OCI-M1 (cell line): ENCODE results near the gene ATP2C2.

Source experiments
- DNase-seq: peaks from one replicate; lab custom pipeline; 2025; lab: John Stamatoyannopoulos, UW

ATP2C2 gene

DNA sequence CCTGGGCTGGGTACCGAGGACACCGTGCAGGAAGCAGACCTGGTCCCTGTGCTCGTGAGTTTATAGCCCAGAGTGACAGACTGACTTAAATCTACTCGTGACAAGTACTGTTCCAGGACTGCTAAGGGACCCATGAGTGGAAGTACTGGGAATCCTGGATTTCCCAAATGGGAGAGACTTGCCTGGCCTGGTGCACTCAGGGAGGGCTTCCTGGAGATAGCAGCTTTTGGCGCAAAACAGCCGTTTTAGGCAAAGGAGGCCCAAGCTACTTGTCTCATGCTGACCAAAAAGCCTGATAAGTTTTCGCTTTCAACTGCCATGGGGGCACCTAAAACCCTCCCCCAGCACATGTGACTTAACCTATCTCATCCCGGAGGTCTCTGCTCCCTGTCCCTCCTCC, 51.4 kb downstream of the ATP2C2 start:
- DNase-seq: peak; percentile 12

DNA sequence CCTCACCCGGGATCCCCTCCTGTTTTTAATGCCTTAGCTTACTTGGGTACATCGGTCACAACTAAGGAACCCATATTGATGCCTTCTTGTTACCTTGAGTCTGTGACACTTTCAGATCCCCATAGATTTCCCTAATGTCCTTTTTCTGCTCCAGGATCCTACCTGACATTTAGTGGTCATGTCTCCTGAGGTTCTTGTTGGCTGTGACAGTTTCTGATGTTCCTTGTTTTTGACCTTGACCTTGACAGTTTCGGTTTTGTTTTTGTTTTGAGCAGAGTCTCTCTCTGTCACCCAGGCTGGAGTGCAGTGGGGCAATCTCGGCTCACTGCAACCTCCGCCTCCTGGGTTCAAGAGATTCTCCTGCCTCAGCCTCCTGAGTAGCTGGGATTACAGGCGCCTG, 52.2 kb downstream of the ATP2C2 start:
- peak; percentile 45 for DNase-seq

DNA sequence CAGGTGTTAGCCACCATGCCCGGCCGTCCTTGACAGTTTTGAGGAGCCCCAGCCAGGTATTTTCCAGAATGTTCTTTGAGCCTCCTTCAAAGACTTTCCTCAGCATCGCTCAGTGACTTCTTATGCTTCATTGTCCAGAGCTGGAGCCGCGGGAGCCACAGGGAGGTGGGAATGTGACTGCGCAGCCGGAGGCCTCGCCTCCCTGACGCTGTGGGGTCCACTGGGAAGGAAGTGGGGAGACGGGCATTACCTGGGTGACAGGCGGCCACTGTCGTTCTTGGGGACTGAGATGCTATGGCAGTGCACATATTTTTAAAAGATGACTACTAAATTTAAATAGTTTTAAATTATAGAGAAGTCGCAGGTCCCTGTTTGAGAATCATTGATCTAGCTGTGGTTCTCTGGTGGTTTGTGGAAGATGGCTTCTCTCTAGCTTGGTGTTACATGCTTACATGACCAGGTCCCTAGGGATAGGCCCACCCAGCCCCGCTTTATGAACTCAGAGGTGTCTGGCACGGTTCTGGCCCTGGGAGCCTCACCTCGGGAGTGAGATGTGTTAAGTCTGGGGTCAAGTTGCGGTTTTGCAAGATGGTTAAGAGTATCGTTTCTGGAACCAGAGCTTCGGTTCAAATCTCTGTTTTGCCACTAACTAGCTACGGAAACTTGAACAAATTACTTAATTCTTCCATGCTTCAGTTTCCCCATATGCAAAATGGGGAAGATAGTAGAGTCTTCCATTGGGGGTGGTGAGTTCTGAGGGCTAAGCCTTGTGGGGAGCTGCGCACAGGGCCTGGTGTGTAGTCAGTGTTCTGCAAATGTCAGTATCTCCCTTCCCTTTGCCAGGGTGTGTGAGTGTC, 53.0 kb downstream of the ATP2C2 start:
- no peak for DNase-seq

DNA sequence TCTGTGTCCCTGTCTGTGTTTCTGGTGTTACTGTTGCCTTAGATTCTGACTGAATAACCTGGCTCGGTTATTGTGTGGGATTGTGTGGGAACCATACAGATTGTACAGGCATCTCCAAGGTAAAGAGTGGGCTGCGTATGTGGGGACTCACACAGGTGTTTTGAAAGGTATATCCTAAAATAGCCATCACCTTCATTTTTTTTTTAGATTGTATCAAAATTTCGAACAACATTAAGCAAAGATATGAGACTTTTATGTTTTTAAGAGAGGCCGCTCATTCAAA, 53.5 kb downstream of the ATP2C2 start:
- DNase-seq: no peak

DNA sequence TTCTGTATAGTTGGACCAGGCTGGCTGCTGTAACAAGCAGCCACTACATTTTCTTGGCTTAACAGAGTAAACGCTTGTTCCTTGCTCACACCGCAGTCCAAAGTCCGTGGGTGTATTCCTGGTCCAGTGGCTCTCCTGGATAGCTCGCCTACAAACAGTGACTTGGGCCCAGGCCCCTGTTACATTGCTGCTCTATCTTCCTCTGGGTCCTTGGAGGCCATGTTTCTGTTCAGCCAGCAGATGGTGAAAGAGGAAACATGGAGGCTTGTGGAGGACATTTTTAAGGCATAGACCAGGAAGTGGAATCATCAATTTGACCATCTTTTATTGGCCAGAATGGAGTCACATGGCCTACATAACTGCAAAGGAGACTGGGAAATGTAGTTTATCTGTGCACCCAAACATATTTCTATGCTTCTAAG, 55.1 kb downstream of the ATP2C2 start:
- peak; percentile 72 for DNase-seq

DNA sequence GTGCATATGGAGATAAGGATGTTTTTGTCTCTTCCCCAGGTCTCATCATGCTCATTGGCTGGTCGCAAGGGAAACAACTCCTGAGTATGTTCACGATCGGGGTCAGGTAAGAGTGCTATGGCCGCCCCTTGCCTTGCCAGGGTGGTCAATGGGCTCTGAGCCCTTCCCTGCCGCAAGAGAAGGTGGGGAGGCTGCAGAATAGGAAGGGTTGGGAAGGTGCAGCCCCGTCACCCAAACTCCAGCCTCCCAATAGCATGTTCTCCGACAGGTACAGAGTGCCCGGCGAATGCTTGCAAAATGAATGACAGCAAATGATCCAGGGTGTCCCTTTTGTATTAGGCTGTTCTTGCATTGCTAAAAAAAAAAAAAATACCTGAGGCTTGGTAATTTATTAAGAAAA, 57.4 kb downstream of the ATP2C2 start:
- no peak for DNase-seq

DNA sequence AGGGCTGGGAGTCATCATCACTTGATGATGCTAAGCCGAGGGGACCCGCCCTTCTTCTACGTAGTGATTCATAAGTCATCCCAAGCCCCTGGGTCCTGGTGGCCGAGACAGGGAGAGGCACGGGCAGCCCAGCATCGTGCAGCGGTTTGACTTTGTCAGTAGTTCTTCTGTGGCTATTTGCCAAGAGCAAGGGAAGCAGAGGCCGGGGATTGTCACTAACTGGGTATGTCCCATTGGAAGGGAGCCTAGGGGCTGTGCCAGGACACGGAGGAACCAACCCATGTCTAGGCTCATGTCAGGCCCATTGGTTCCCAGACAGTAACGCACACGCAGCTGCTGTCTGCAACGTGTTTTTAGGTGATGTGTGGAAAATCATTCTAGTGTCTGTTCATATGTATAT, 58.5 kb downstream of the ATP2C2 start:
- DNase-seq: no peak

DNA sequence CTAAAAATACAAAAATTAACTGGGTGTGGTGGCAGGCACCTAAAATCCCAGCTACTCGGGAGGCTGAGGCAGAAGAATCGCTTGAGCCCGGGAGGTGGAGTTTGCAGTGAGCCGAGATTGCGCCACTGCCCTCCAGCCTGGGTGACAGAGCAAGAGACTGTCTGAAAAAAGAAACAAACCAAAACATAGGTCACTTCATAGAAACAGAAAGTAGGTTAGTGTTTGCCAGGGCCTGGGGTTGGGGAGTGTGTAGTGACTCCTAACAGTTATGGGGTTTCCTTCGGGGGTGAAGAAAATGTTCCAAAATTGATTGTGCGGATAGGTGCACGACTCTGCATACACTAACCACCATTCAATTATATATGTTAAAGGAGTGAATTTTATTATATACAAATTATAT, 59.2 kb downstream of the ATP2C2 start:
- no peak for DNase-seq

DNA sequence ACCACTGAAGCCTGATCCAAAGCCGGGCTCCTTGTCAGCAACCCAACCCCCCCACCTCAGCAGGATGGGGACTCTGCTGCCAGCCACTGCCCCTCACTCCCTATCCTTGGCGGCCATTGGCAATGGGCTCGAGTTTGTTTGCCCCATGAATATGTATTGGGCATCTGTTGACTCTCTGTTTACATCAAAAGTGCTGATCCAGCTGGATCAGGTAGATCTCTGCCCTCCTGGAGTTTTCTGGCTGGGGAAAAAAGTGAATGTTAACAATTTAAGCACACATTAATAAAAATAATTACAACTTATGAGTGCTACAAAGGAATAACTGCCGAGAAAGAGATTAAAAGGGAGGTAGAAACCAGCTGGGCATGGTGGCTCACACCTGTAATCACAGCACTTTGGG, 62.5 kb downstream of the ATP2C2 start:
- no peak for DNase-seq

DNA sequence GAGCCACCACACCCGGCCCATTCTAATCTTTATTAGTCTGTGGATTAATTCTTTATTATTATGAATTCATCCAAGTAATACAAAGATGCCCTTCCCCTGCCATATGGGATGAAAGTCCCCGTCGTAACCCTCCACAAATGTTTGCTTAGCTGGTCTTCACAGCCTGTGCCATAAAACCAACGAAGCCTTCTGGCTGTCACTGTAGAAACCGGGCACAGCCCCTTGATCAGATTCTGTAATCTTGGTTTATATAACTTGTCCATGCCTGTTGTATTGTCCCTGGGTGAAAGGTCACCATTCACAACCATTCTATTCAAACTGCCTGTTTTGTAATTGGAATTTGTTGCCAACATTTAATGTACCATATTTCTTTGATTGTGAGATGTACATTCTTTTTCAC, 66.5 kb downstream of the ATP2C2 start:
- DNase-seq: no peak

DNA sequence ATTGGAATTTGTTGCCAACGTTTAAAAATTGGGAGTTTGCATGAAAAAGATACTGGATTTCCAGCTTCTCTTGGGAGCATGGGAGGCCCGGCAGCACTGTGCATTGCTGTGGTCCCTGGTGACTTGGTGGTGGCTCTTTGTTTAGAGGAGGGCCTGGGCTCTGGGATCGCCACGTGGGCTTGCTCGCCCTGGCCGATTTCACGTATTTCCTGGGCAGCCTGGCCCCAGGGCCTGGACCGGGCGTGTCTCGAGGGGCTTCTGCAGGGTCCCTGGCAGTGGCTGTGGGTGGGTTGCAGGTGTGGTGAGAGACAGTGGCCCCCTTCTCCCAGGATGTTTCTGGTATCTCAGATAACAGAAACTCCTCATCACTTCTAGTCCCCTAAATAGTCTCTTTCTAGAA, 67.9 kb downstream of the ATP2C2 start:
- no peak for DNase-seq

DNA sequence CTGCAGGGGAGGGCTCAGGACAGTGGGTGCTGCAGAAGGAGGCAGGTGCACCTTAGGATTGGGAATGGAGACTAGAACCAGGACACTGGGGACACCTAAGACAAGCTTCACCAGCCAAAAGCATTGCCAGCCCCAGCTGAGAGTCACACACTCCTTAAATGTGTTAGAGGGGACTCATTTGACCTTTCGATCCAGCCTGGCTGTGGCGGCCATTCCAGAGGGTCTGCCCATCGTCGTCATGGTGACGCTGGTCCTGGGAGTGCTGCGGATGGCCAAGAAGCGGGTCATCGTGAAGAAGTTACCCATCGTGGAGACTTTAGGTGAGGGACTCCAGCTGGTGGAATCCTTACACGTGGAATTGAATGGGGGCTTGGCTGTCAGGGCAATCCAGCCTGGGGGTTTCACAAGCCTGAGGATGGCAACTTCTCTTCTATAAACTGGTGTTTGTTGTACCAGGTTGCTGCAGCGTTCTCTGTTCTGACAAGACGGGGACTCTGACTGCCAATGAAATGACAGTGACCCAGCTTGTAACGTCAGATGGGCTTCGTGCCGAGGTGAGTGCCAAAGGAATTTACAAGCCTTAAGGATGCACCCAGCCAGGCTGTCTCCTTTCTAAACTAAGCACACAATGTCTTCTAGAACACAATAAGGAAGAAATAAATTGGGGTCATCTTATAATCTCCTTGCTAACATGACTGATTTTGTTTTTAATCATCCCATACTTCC, 70.8 kb downstream of the ATP2C2 start:
- no peak for DNase-seq

DNA sequence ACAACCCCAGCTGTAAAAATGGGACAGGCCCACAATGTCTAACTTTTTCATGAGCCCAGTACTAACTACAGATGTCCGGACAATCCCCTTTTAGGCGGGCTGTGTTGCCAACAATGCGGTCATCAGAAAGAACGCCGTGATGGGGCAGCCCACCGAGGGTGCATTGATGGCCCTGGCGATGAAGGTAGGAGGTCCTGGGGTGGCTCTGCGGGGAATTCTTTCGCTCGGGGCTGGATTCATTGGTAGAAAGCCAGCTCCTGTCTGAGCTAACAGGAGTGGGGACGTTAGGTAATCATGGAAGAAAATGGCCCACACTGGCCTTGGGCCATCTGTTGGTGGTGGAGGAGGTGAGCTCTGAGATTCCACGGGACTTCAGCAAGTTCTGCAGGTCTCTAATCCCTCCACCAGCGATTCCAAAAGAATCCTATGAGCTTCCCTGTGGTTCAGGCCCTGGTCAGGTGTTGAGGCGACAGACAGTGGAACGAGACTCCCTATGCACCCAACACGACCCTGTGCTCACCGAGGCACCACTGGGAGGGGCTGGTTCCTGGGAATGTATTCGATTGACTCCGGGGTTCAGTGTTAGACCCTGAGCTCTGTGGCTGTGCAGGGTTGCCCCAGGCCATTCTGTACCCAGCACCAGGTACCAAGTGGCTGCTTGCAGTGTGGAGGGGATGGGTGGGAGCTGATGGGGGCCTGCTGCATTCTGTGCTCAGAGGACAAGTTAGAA, 74.2 kb downstream of the ATP2C2 start:
- no peak for DNase-seq

DNA sequence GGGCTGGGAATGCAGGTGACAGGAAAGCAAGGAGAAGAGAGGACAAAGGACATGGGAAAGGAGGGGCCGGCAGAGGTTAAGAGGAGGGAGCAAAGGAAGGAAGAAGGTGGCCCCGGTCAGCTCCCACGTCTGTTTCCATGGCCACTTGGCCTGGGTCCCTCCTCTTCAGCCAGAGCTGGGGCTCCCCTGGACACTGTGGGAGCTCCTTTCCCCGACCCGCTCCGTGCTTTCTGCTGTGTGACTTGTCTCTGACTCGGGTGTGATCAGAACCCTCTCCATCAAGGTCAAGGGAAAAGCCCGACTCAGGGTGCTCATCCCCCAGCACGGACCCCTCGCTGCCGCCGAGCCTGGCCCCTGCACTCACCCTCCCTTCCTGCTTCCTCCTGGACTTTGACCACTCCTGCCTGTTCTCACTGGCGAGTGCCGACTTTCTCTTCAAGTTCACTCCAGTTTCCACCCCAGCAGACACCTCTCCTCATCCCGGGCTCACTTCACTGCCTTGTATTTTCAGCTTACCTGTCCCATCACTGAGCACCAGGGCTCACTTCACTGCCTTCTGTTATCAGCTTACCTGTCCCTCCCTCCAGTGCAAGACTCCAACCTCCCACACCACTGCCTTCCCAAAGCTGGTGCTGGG, 74.9 kb downstream of the ATP2C2 start:
- DNase-seq: no peak

DNA sequence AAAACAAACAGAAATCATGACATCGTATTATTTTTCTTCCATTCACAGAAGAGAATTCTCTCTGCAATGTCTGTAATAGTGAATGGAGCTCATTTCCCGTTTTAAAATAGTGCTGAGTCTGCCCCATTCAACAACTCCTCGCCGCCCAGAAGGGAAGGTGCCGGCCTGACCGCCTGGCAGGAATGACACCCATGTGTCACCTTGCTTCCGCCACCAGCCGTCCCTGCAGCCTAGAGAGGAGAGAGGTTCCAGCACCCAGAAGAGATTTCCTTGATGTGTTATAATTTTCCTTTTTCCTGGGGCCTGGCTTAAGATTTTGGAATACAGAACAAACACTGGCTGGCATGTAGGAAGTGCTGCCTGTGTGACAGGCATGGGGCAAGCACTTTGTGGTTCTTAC, 76.1 kb downstream of the ATP2C2 start:
- no peak for DNase-seq

DNA sequence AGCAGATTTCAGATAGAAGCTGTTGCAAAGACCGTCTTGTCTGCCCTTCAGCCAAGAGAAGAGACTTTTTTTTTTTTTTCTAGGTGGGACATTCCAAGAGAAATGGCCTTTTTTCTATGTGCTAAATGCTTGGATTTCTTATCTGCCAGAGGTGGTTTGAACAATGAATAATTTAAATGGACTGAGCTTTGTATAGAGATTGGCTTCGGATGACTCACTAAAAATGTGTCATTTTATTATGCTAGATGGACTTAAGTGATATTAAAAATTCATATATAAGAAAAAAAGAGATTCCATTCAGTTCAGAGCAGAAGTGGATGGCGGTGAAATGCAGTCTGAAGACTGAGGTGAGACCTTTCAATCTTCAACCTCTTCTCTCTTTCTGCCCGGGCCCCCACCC, 77.7 kb downstream of the ATP2C2 start:
- no peak for DNase-seq

DNA sequence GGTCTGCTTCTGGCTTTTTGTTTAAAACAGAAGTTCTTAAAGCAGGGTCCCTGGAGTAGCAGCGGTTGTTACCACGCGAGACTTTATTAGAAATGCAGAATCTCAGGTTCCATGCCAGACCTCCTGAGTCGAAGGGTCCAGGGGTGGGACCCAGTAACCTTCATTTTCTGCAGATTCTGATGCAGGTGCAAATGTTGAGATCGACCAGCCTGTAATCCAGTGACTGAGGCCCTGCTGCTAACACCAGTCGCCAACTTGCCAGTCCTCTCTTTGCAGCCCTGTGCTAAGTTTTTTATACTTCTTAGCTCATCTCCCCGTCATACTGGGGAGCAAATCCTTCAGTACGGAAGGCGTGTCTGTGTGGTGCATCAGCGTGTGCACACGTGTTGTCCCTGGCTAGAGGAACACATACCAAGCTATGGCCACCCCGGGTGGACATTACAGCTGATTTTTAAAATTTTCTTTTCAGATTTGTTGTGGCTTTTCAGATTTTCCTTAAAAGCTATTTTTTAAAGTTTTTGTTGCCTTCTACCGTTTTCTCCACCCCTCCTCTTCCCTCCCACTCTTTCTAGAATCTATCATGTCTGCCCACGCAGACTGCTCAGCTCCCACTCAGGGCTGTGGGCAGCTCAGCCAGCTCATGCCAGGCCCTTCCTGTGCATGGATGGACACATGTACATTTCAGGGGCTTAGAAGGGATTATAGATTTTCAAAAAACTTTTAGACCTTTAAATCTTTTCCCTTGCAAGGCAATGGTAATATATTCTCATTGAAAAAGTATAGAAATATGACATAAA, 78.5 kb downstream of the ATP2C2 start:
- no peak for DNase-seq

DNA sequence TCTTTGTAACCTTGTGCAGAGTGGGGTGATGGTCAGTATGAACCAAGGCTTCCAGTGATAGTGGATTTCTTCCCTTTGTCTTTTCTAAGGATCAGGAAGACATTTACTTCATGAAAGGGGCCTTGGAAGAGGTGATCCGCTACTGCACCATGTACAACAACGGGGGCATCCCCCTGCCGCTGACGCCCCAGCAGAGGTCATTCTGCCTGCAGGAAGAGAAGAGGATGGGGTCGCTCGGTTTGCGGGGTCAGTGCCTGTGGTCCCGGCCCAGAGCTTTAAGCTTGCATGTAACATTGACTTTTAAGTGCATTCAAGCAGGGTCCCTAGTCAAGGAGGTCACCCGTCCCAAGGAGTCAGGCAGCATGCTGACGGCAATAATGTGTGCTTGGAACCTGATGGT, 80.1 kb downstream of the ATP2C2 start:
- no peak for DNase-seq

DNA sequence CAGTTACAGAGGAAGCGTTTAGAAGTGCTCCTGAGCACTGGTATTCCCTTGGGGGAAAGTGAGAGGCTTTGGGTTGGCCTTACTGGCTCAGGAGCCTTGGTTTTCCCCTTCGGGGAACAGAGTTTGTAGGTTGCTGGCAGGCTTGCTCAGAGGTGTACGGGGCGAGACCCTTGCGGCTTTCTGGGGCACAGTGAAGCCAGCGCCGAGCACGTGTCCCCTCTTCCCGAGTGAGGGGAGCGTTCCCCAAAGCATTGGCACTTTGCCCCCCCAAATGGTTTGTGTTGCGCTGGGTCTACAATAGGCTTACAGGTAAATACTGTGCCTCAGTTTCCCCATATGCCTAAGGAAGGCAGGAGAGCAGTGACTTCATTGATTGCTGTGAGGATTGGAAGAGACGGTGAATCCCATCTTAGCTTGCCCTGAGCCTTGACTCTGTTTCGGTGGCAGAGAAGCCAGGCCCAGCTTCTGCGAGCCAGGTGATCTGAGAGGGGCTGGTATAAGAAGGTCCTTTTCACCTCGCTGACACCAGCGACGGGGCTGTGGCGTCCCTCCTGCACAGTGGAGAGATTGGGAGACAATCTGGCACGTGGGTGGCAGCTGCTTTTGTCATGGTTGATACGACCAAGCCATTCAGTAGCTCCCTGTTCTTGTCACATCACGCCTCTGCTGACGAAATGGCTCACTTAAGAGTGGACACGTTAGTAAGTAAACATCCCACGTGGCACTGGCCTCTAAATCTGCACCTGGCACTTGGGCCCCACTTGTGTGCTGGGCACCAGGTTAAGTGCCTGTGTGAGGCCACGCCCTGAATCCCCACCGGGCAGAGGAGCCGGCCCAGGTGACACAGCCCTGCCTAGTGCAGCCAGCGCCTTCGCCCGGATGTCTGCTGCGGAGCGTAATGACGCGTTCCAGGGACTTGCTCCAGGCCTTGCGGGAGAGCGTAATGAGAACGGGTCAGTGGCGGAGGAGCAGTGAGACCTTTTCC, 81.1 kb downstream of the ATP2C2 start:
- DNase-seq: no peak

DNA sequence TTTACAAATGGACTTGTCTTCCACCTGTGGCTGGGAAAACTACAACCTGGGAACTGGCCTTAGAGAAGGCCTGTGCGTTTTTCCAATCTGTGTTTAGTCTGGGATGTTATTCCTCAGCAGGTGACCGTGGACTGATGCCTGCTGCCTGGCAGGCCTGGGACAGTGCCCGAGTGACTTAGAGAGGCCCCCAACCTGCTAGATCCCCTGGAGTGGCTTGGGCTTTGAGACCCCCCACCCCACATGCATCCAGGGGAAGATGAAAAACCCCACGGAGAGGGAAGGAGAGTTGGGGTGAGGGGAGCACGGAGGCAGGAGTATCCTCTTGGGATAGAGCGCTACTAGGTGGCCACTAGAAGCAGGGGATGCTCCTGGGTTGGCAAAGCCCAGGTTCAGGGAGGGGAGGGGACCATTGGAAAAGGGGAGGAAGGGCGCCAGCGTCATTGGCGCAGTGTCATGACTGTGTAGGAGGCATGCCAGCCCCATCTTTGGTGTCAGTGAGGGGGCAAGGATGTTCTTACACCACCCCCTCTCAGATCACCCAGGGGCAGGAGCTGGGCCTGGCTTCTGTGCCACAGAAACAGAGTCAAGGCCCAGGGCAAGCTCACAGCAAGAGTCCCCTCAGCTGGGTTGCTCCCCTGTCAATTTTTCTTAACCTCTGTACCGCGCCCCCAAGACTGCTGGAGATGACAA, 82.0 kb downstream of the ATP2C2 start:
- no peak for DNase-seq
